DND-41 (cell line): ENCODE measurements around the gene ARRDC2.

ENCODE experiments used
- CTCF ChIP-seq: IDR thresholded peaks from 2 replicates; pipeline ENCODE4 v1.5.1; 2012; ENCODE audit warnings: borderline replicate concordance, low read length, moderate library complexity, mild to moderate bottlenecking; ENCODE audit not compliant: poor library complexity, severe bottlenecking; ENCODE audit errors: extremely low read depth
- EZH2 ChIP-seq: IDR thresholded peaks from 3 replicates; pipeline ENCODE4 v1.6.1; 2012; ENCODE audit warnings: borderline replicate concordance, low read depth, mild to moderate bottlenecking, moderate library complexity, low read length, inconsistent platforms; ENCODE audit not compliant: severe bottlenecking

- no peak for TF ChIP-seq CTCF
- TF ChIP-seq EZH2: no peak
Observed at GRCh38 chr19:17977488-17977887, 30.5 kb upstream of the ARRDC2 start.
